Measurements from ENCODE around the gene PCMTD2.
A peak's percentile ranks its signal among the peaks of the same experiment; 100 is the strongest.

PCMTD2 gene

GRCh38 chr20:64255361-64256281 lies at the start of gene PCMTD2:
TSS of gene PCMTD2 (plus strand) at chr20:64255748. CDS start at chr20:64259966, 4,218 bp downstream.
- DNase-seq (ENCODE audit: low read depth) = peak; percentile 89

GRCh38 chr20:64206614-64207013 lies 48.9 kb upstream of the PCMTD2 start:
- DNase-seq (ENCODE audit: low read depth) = no peak

GRCh38 chr20:64207641-64208590 lies 47.6 kb upstream of the PCMTD2 start:
- DNase-seq (ENCODE audit: low read depth) = no peak

GRCh38 chr20:64209148-64209547 lies 46.4 kb upstream of the PCMTD2 start:
- DNase-seq (ENCODE audit: low read depth) = no peak

- no peak for DNase-seq (ENCODE audit: low read depth)
Observed at GRCh38 chr20:64210656-64211369, 44.7 kb upstream of the PCMTD2 start.

GRCh38 chr20:64211874-64212658 lies 43.5 kb upstream of the PCMTD2 start:
- no peak for DNase-seq (ENCODE audit: low read depth)

GRCh38 chr20:64212755-64213154 lies 42.8 kb upstream of the PCMTD2 start:
- DNase-seq (ENCODE audit: low read depth) = peak; percentile 27

GRCh38 chr20:64214113-64214512 lies 41.4 kb upstream of the PCMTD2 start:
- no peak for DNase-seq (ENCODE audit: low read depth)

GRCh38 chr20:64214952-64215351 lies 40.6 kb upstream of the PCMTD2 start:
- DNase-seq (ENCODE audit: low read depth) = no peak

GRCh38 chr20:64216036-64216435 lies 39.5 kb upstream of the PCMTD2 start:
- no peak for DNase-seq (ENCODE audit: low read depth)

GRCh38 chr20:64216910-64217309 lies 38.6 kb upstream of the PCMTD2 start:
- DNase-seq (ENCODE audit: low read depth) = no peak

GRCh38 chr20:64217539-64218221 lies 37.9 kb upstream of the PCMTD2 start:
- DNase-seq (ENCODE audit: low read depth) = no peak

GRCh38 chr20:64219202-64219601 lies 36.3 kb upstream of the PCMTD2 start:
- DNase-seq (ENCODE audit: low read depth) = no peak

- no peak for DNase-seq (ENCODE audit: low read depth)
Observed at GRCh38 chr20:64219730-64220129, 35.8 kb upstream of the PCMTD2 start.

GRCh38 chr20:64220420-64220819 lies 35.1 kb upstream of the PCMTD2 start:
- DNase-seq (ENCODE audit: low read depth) = no peak

GRCh38 chr20:64220891-64221527 lies 34.5 kb upstream of the PCMTD2 start:
- DNase-seq (ENCODE audit: low read depth) = no peak

- peak; percentile 80 for DNase-seq (ENCODE audit: low read depth)
Observed at GRCh38 chr20:64222291-64222735, 33.2 kb upstream of the PCMTD2 start.

GRCh38 chr20:64222851-64223525 lies 32.6 kb upstream of the PCMTD2 start:
- no peak for DNase-seq (ENCODE audit: low read depth)

GRCh38 chr20:64223526-64224067 lies 32.0 kb upstream of the PCMTD2 start:
- peak; percentile 24 for DNase-seq (ENCODE audit: low read depth)
